HG03354 (cell line): ENCODE results near the gene MFSD6L.

Experiments
- ATAC-seq: cut with Tn5 transposase; IDR thresholded peaks from one replicate; pipeline ENCODE4 v1.9.1; 2021; ENCODE audit warnings: mild to moderate bottlenecking; ENCODE audit not compliant: unreplicated experiment, poor library complexity, severe bottlenecking

The MFSD6L gene

DNA sequence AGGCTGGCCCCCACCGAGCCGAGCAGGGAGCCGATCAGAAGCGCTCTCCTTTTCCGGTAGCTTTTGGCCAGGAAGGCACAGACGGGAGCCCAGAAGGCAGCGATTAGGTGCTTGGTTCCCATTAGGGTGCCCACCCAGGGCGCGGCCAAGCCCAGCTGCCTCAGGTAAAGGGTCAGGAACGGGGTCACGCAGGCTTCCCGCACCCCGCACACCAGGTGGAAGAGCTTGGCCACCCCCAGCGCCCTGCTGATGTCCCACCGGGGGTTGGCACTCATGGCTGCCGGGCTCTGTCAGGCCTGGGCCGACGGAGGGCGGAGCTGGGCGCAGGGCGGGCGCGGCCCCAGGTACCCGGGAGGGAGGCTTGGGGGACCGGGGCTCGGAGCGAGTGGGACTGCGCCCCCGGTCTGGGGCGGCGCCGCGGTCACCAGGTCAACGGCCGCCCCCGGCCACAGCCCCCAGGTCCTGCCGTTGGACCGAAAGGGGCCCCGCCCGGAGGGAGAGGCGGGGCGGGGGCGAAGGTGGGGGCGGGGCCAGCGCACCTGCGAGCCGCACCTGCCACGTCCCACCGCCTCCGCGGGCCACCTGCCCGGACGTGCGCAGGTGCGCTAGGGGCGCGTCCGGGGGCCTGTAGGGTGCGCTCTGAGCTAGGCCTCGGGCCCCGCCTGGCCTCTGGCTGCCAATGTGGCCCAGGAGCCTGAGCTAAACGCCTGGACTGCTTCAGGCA is at the start of gene MFSD6L:
Gene MFSD6L (minus strand): TSS at position 520 of the 724 bp plus-strand sequence. CDS start 245 bp downstream, at position 275.
- ATAC-seq = no peak

DNA sequence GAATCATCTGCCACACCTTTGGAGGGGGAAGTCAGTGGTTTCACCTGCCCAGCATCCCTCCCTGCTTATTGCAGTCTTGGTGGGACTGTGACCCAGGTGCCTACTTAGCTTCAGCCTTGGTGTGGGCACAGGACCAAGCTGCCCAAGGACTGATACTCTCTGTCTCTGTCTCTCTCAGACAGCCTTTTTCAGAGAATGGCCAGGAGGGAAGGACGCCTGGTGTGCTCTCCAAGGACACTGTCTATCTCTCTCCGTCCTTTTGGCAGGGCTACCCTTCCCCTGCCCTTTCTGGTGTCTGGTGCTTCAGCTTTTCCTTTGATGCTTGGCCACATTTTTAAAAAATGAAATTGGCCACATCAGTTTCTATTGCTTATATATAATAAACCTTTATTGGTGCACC is 48.7 kb upstream of the MFSD6L start:
- ATAC-seq = no peak

DNA sequence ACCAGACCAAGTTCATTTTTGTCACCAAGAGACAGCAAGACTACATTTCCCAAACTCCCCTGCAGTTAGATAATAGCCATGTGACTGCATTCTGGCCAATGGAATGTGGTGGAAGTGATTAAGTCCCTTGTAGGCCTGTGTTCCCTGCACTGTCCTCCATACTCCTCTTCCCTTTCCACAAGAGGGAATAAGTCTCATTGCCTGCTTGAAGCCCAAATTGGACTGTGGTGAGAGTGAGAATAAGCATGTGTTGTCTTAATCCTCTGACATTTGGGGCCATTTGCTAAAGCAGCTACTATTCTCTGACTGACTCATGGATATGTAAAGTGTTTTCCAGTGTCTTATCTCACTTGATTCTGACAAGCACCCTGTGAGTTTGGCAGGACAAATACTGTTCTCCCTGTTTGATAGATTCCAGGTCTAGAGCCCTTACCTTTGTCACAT is 47.6 kb upstream of the MFSD6L start:
- ATAC-seq = no peak

DNA sequence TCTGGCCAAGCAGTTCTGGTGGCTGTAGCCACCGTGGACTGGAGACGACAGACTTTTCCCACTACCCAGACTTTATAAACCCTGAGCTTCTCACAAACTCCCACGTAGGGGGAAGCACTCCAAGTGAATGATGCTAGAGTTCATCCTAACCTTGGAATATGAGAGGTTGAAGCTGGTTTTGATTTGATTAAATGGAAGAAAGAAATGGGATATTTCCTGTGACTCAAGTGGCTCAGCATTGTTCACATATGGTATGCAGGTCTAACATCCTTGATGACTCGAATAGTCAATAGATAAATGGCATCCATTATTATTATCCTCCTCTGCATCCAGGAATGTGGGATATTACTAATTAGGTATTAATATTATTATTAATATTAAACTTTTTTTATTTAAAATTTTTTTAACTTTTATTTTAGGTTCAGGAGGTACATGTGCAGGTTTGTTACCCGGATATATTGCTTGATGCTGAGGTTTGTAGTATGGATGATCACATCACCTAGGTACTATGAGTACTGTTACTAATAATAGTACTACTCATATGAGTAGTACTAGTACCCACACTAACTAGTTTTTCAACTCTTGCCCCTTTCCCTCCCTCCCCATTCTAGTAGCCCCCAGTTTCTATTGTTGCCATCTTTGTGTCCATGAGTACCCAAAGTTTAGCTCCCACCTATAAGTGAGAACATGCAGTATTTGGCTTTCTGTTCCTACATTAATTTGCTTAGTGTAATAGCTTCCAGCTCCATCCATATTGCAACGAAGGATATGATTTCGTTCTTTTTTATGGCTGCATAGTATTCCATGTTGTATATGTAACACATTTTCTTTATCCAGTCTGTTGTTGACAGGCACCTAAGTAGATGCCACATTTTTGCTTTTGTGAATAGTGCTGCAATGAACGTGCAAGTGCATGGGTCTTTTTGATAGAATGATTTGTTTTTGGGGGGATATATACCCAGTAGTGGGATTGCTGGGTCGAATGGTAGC is 45.4 kb upstream of the MFSD6L start:
- ATAC-seq = no peak

DNA sequence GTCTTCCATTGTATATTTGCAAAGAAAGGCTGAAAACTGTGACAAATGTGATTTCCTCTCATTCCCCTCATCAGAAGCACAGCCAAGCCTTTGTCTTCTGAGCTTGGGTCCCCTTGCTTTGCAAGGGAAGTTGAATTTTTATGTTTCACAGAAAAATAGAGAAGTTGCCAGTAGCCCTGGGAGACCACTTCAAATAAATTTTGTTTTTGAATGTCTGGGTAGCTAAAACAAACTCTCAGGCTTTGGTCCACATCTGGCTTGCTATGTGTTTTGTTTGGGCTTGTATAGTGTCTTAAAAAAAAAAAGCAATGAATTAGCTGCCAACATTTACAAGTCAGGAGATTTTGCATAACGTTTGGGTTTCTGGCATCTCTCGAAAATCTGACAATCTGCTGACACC is 44.2 kb upstream of the MFSD6L start:
- ATAC-seq = no peak

DNA sequence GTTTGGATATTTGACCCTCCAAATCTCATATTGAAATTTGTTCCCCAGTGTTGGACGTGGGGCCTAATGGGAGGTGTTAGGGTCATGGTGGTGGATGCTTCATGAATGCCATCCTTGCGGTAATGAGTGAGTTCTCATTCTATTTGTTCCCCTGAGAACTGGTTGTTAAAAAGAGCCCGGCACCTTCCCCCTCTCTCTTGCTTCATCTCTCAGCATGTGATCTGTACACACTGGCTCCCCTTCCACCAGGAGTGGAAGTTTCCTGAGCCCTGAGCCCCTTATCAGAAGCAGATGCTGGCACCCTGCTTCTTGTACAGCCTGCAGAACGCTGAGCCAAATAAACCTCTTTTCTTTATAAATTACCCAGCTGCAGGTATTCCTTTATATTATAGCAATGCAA is 42.7 kb upstream of the MFSD6L start:
- ATAC-seq = no peak

DNA sequence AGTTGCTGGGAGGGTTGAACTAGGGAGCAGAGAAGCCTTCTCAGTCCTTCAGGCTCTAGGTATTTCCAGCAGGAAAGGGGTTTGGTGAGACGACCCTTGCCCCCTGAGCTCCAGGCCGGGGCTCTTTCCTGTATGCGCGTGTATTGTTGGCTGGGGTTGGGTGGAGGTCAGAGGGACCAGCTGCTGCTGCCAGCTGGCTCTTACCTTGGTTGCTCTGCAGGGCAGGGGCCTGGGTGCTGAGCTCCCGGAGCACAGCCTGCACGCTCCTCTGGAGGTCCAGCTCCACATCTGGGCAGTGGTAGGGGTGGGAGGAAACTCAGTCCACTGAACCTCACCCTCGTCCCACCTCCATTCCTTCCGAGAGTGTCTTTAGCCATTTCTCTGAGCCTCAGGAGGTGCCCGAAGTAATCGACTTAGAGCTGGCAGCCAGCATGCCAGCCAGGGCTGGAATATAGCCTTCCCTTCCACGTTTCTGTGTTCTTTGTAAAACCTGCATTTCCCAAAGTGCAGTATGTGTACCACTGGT is 40.3 kb upstream of the MFSD6L start:
- ATAC-seq = no peak

DNA sequence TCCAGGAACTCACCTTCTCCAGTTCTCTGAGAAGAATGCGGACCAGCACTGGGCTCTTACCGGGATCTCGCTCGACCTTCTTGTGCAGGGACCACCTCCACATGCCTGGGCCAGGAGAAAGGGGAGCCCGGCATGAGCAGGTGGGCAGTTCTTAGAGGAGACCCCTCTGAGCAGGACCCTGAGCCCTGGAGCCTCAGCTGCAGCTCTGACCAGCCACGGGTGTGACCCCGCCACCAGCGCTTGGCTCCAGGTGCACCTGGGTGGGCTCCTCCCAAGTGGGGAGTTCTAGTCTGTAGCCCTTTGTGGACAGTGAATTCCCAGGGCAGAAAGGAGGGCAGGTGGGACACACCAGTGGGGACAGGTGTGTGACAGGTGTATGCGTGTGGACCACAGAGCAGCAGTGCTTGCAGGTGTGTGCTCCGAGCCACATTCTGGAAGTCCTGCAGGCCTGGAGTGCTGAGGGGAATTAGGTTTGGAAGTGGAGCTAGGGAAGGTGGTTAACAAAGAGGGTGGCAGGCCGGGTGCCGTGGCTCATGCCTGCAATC is 39.5 kb upstream of the MFSD6L start:
- no peak for ATAC-seq

DNA sequence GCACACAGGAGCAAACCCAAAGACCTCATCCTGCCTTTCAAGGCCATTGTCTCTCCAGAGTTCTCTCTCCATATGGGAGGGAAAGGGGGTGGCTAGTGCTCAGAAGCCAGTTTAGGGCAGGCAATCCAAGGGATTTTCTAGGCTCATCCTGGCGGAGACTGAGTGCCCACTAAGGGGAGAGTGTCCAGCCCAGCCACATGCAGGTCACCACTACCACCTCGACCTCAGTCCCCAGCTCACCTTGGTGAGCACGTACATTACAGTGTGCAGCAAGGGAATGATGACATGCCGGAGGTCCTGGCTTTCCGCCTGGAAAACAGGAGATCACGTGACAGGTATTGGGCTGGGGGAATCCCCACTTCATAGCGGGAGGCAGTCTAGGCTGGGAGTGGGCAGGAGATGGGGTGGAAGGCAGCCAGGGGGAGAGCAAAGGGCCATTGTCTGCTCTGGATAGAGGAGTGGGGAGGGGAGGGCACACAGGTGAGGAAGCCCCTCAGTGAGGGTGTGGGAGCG is 38.5 kb upstream of the MFSD6L start:
- no peak for ATAC-seq

- no peak for ATAC-seq
Measured at GRCh38 chr17:8836821-8837562, 37.8 kb upstream of the MFSD6L start.

GRCh38 chr17:8835631-8836364 is 36.6 kb upstream of the MFSD6L start:
- no peak for ATAC-seq

GRCh38 chr17:8835106-8835505 is 35.9 kb upstream of the MFSD6L start:
- ATAC-seq = no peak

GRCh38 chr17:8832711-8833352 is 33.7 kb upstream of the MFSD6L start:
- no peak for ATAC-seq

DNA sequence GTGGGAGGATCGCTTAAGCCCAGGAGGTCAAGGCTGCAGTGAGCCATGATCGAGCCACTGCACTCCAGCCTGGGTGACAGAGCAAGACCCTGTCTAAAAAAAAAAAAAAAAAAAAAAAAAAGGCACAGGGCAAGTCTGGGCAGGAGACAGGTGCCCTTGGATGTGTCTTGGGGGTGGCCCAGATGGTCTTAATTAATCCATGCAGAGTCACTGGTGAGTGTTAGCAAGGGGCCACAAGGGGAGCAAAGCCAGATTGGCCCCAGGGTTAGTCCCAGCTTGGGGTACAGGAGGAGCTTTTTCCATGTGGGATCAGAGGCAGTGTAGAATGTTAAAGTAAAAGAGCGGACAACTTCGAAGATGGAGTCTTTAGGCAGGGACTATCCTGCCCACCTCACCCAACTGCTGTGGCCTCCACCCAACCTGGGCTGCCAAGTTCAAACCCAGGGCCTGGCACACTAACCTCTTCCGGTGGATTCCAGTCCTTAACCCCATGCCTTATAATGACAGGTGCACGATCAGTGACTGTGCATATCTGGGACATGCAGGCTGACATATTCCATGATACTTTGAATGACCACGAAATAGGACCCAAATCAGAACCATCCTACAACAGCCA is 32.2 kb upstream of the MFSD6L start:
- no peak for ATAC-seq

DNA sequence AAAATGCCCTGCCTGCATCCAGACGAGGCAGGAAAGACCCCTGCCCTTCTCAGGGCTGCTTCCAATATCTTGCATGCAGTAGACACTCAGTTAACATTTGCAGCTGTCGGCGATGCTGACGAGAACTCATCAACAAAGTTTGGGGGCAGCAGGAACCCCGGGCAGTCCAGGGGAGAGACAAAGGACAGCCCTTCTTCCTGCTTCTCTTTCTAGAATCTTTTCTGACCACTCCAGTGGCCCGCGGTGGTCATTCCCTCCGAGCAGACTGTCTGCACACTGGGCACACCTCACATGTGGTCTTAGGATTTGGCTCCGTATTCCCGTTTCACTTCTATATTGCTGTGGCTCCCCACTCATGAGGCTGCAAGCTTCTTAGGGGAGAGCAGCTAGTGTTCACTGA is 31.0 kb upstream of the MFSD6L start:
- no peak for ATAC-seq

DNA sequence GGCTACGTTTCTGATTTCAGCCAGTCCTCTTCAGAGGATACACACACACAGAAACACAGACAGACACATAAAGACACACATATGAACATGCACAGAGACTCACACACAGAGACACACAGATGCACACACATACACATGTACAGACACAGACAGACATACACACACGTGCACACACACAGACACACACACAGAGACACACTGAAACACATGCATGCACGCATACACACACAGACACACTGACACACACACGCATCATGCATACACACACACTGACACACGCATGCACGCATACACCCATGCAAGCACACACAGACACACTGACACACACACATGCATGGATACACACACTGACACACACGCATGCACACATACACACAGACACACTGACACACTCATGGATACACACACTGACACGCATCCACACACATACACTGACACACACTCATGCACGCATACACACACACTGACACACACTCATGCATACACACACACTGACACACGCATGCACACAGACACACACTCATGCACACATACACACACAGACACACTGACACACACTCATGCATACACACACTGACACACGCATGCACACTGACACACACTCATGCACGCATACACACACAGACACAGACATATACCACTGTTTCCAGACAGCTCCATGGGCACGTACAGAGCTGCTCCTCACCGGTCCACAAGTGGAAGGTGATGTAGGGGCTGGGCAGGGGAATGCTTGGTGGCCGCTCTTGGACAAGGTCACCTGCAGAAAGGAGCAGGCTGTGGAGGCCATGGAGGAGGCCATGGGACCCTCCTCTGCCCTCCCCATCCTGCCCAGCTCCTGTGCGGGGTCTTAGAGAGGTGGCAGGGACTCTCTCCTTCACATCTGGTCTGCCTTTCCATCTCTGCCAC is 30.1 kb upstream of the MFSD6L start:
- no peak for ATAC-seq

DNA sequence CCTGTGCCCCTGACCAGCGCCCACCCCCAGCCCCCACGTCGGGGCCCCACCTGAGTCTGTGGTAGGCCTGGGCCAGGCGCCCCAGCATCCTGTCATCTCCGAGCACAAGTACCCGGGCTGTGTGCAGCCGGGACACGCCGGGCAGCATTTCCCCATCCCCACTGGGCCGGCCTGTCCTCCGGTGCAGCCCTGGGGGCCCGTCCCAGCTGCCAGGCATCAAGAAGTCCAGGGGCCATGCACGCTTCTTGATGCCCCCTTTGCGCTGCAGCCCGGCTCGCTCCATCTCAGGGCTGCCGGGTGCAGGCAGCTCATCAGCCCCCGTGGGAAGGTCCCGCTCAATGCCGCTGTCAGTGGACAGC is 29.3 kb upstream of the MFSD6L start:
- no peak for ATAC-seq
